HG03442 (cell line): Measurements from ENCODE around the gene MIER2.
"Not testable (repeated sequence)": the region's sequence is repeated elsewhere in the genome, so short reads cannot be mapped to it uniquely, and the experiment has no call there.

Experiments
- ATAC-seq: cut with Tn5 transposase; IDR thresholded peaks from one replicate; pipeline ENCODE4 v1.9.1; 2021; ENCODE audit warnings: mild to moderate bottlenecking, moderate library complexity; ENCODE audit not compliant: unreplicated experiment

Gene MIER2

GRCh38 chr19:362683-363082 lies 18.1 kb upstream of the MIER2 start:
- no peak for ATAC-seq

- ATAC-seq: no peak
Observed at GRCh38 chr19:362154-362553, 17.6 kb upstream of the MIER2 start.

- ATAC-seq: no peak
Observed at GRCh38 chr19:359653-359925, 15.0 kb upstream of the MIER2 start.

- ATAC-seq: not testable (repeated sequence)
Observed at GRCh38 chr19:355536-355935, 10.9 kb upstream of the MIER2 start.

GRCh38 chr19:355134-355533 lies 10.5 kb upstream of the MIER2 start:
- no peak for ATAC-seq

GRCh38 chr19:351976-352625 lies 7.5 kb upstream of the MIER2 start:
- ATAC-seq: no peak

GRCh38 chr19:347946-348861 lies 3.6 kb upstream of the MIER2 start:
- ATAC-seq: no peak

- no peak for ATAC-seq
Observed at GRCh38 chr19:345320-345879, 804 bp upstream of the MIER2 start.

GRCh38 chr19:343941-344624 lies 513 bp downstream of the MIER2 start:
- ATAC-seq: peak; percentile 34

GRCh38 chr19:343451-343931 lies 1.1 kb downstream of the MIER2 start:
- ATAC-seq: no peak

GRCh38 chr19:342801-343421 lies 1.7 kb downstream of the MIER2 start:
- ATAC-seq: no peak

- no peak for ATAC-seq
Observed at GRCh38 chr19:342128-342455, 2.5 kb downstream of the MIER2 start.

GRCh38 chr19:341386-342127 lies 3.0 kb downstream of the MIER2 start:
- no peak for ATAC-seq

GRCh38 chr19:340620-341385 lies 3.8 kb downstream of the MIER2 start:
- ATAC-seq: no peak

- no peak for ATAC-seq
Observed at GRCh38 chr19:339262-339887, 5.2 kb downstream of the MIER2 start.

GRCh38 chr19:338421-338820 lies 6.2 kb downstream of the MIER2 start:
- ATAC-seq: no peak

GRCh38 chr19:336067-336614 lies 8.5 kb downstream of the MIER2 start:
- no peak for ATAC-seq

- no peak for ATAC-seq
Observed at GRCh38 chr19:335486-336066, 9.0 kb downstream of the MIER2 start.

- no peak for ATAC-seq
Observed at GRCh38 chr19:335072-335471, 9.5 kb downstream of the MIER2 start.
